CD4-positive, CD25-positive, alpha-beta regulatory T cell (primary cell): ENCODE measurements around the gene IGSF9B. TPM values are rescaled to one million over a fixed set of nuclear protein-coding genes. Genes with fewer than 3 reads are reported as not detected.

Experiments used
- ATAC-seq, 2 donors: fragments of 150-1000 bp; cut with Tn5 transposase; one replicate each; pipeline ENCODE4 v1.10.0; 2021; ENCODE audit warnings: low read depth in 2 of 2, moderate number of reproducible peaks in 2 of 2, moderate library complexity in 1 of 2
- DNase-seq, 3 donors: peaks; one replicate each; pipeline versions ENCODE4 v3.0.0 to v3.0.0-alpha.2; 2012 to 2022; ENCODE audit warnings: mixed read lengths in 1 of 3
- H3K27ac ChIP-seq: one replicate; pipeline ENCODE4 v1.7.0; 2013; ENCODE audit warnings: mild to moderate bottlenecking, low read length; ENCODE audit not compliant: insufficient read depth, poor library complexity, severe bottlenecking
- H3K27me3 ChIP-seq: one replicate; pipeline ENCODE4 v1.7.0; 2013; ENCODE audit warnings: low read length; ENCODE audit not compliant: control insufficient read depth, insufficient read depth
- H3K36me3 ChIP-seq: one replicate; pipeline ENCODE4 v1.7.0; 2013; ENCODE audit warnings: mild to moderate bottlenecking, low read length, moderate library complexity; ENCODE audit not compliant: control insufficient read depth, insufficient read depth
- H3K4me1 ChIP-seq: 2 replicates; pipeline ENCODE4 v1.7.0; 2013; ENCODE audit warnings: mild to moderate bottlenecking, low read length; ENCODE audit not compliant: insufficient read depth, control insufficient read depth, poor library complexity, severe bottlenecking
- H3K4me3 ChIP-seq: one replicate; pipeline ENCODE4 v1.7.0; 2013; ENCODE audit warnings: low read depth, mild to moderate bottlenecking, low read length, moderate library complexity
- H3K9me3 ChIP-seq, 2 experiments: 1 replicate in 1 of 2; 2 replicates in 1 of 2; pipeline ENCODE4 v1.7.0; 2013; ENCODE audit warnings: low read length in 2 of 2, mild to moderate bottlenecking in 1 of 2, moderate library complexity in 1 of 2; ENCODE audit not compliant: control insufficient read depth in 2 of 2
- H3K27ac Mint-ChIP-seq, 3 donors: one replicate each; pipeline ENCODE4 v1.8.0; 2020 to 2022; ENCODE audit warnings: mild to moderate bottlenecking in 3 of 3, mixed read lengths in 3 of 3, moderate library complexity in 2 of 3
- H3K27me3 Mint-ChIP-seq: one replicate; pipeline ENCODE4 v1.8.0; 2022; ENCODE audit warnings: mild to moderate bottlenecking, mixed read lengths
- H3K36me3 Mint-ChIP-seq: one replicate; pipeline ENCODE4 v1.8.0; 2020; ENCODE audit warnings: mixed read lengths
- H3K4me1 Mint-ChIP-seq, 4 donors: one replicate each; pipeline ENCODE4 v1.8.0; 2020 to 2022; ENCODE audit warnings: mixed read lengths in 4 of 4, mild to moderate bottlenecking in 1 of 4
- H3K4me3 Mint-ChIP-seq, 4 donors: one replicate each; pipeline ENCODE4 v1.8.0; 2020 to 2022; ENCODE audit warnings: mild to moderate bottlenecking in 4 of 4, mixed read lengths in 4 of 4, moderate library complexity in 3 of 4
- H3K9me3 Mint-ChIP-seq, 7 donors: one replicate each; pipeline ENCODE4 v1.8.0; 2020 to 2022; ENCODE audit warnings: mixed read lengths in 7 of 7, mild to moderate bottlenecking in 3 of 7, moderate library complexity in 2 of 7
- polyA plus RNA-seq, 4 donors: library from polyadenylated mRNA; unstranded; fragments of 300-500 nt; fragmentation: Illumina TruSeq; gene quantifications; one replicate each; pipeline ENCODE4 v1.2.3, GENCODE V29; 2021
- total RNA-seq: library from RNA; stranded (reverse); gene quantifications from one replicate; pipeline ENCODE4 v1.2.3, GENCODE V29; 2022

Gene IGSF9B
- total and polyA plus RNA-seq, 5 donors from 2014 or later: 0.65 to 40.0 (median 1.3) TPM

DNA sequence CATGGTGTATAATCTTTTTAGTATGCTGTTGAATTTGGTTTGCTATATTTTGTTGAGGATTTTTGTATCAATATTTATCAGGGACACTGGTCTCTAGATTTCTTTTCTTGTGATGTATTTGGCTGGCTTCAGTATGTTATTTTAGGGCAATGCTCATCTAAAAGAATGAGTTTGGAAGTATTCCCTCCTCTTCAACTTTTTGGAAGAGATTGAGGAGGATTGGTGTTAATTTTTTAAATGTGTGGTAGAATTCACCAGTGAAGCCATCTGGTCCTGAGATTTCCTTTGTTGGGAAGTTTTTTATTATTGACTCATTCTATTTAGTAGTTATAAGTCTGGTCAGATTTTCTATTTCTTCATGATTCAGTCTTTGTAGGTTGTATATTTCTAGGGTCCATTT is 89.3 kb downstream of the IGSF9B start:
- Mint-ChIP-seq H3K36me3 (no peaks in the 10 kb centered on the region), H3K27ac (no peak overlapping the region), H3K27me3 (peaks cover 9% of the 10 kb centered on the region), H3K9me3 (peaks cover 0 to 2% (median 0%) of the 10 kb centered on the region in 7 donors), H3K4me1 (no peaks in the 10 kb centered on the region), H3K4me3 (no peak overlapping the region)
- H3K4me1 ChIP-seq: no peaks in the 10 kb centered on the region
- DNase-seq (no peak), ATAC-seq (no peak)
- H3K9me3 ChIP-seq: no peaks in the 10 kb centered on the region
- H3K4me3 ChIP-seq: no peak overlapping the region
- H3K27ac ChIP-seq: no peak overlapping the region
- no peaks in the 10 kb centered on the region for H3K36me3 ChIP-seq
- H3K27me3 ChIP-seq: no peaks in the 10 kb centered on the region

DNA sequence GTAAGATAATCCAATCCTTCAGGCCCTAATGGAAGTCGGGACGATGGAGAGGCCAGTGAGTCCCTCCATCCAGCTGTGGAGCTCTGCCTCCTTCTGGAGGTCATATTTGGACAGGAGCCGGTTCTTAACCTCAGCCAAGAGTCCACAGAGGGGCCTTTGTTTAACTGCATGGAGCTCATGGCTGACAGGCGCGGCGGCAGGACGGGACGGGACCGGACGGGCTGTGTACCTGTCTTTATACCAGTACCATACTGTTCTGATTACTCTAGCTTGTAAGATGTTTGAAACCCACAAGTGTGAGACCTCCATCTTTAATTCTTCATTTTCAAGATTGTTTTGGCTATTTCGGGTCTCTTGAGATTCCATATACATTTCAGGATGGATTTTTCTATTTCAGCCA is 91.3 kb downstream of the IGSF9B start:
- Histone ChIP-seq H3K4me1 (no peaks in the 10 kb centered on the region), H3K9me3 (no peaks in the 10 kb centered on the region), H3K27me3 (no peaks in the 10 kb centered on the region), H3K36me3 (no peaks in the 10 kb centered on the region), H3K27ac (no peak overlapping the region), H3K4me3 (no peak overlapping the region)
- DNase-seq (no peak), ATAC-seq (no peak)
- peaks cover 0 to 2% (median 0%) of the 10 kb centered on the region in 7 donors for H3K9me3 Mint-ChIP-seq
- no peaks in the 10 kb centered on the region for H3K4me1 Mint-ChIP-seq
- no peaks in the 10 kb centered on the region for H3K36me3 Mint-ChIP-seq
- no peak overlapping the region for H3K27ac Mint-ChIP-seq
- peaks cover 10% of the 10 kb centered on the region for H3K27me3 Mint-ChIP-seq
- no peak overlapping the region for H3K4me3 Mint-ChIP-seq

DNA sequence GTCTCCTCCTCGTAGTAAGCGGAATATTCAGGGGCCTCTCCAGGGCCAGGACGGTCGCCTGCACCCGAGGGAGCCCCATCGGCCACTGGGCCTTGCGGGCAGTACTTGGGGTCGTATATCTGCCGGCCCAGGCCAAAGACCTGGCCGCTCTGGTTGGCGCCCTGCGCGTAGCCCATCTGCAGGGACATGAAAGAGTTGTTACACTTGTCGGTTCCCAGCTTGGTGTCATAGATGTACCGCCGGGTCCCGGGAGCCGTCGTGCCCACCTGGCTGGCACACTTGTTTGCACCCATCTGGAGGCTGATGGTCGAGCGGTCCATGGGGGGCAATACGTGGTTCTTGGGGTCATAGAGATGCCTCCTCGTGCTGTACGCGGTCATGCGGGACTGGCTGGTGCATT is 92.0 kb downstream of the IGSF9B start:
- no peaks in the 10 kb centered on the region for H3K36me3 ChIP-seq
- ATAC-seq (no peak), DNase-seq (no peak)
- Mint-ChIP-seq H3K4me3 (no peak overlapping the region), H3K9me3 (peaks cover 0 to 2% (median 0%) of the 10 kb centered on the region in 7 donors), H3K27ac (no peak overlapping the region), H3K27me3 (peaks cover 13% of the 10 kb centered on the region), H3K36me3 (no peaks in the 10 kb centered on the region), H3K4me1 (no peaks in the 10 kb centered on the region)
- H3K9me3 ChIP-seq: no peaks in the 10 kb centered on the region
- H3K4me3 ChIP-seq: no peak overlapping the region
- H3K4me1 ChIP-seq: no peaks in the 10 kb centered on the region
- H3K27me3 ChIP-seq: no peaks in the 10 kb centered on the region
- H3K27ac ChIP-seq: no peak overlapping the region

DNA sequence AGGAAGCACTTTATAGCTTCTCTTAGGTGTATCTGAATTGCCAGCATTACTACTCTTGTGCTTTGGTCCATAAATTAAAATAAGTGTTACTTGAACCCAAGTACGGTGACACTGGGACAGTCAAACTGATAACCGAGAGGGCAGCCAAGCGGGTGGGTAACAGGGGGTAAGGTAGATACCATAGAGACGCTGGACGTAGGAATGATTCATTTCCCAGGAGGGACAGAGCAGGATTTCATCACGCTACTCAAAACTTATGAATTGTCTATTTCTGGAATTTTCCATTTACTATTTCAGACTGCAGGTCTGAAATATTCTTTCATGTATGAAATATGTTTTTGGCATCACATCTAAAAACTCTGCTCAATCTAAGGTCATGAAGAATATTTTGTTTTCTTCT is 96.6 kb downstream of the IGSF9B start:
- Histone ChIP-seq H3K36me3 (no peaks in the 10 kb centered on the region), H3K4me1 (no peaks in the 10 kb centered on the region), H3K4me3 (no peak overlapping the region), H3K9me3 (no peaks in the 10 kb centered on the region), H3K27me3 (no peaks in the 10 kb centered on the region), H3K27ac (no peak overlapping the region)
- Mint-ChIP-seq H3K27ac (no peak overlapping the region), H3K36me3 (no peaks in the 10 kb centered on the region), H3K4me3 (no peak overlapping the region), H3K9me3 (peaks cover 0 to 5% (median 0%) of the 10 kb centered on the region in 7 donors), H3K27me3 (peaks cover 21% of the 10 kb centered on the region), H3K4me1 (no peaks in the 10 kb centered on the region)
- no peak for ATAC-seq
- DNase-seq: no peak

Other genes with a start within 250 kb of the IGSF9B start
- not detected for gene SPATA19, start 111.5 kb downstream of the IGSF9B start, total RNA-seq
- not detected for gene SPATA19, start 111.5 kb downstream of the IGSF9B start, polyA plus RNA-seq
- gene JAM3, start 112.1 kb upstream of the IGSF9B start, total RNA-seq: 5.5 TPM
- gene JAM3, start 112.1 kb upstream of the IGSF9B start, polyA plus RNA-seq: 1 to 10 TPM; 3.1 to 4.6 (median 3.3) TPM